Calu3 (cell line): ENCODE results near the gene HADHB. TPM values are rescaled to one million over a fixed set of nuclear protein-coding genes. Genes with fewer than 3 reads are reported as not detected.
"Not testable (repeated sequence)": the region's sequence is repeated elsewhere in the genome, so short reads cannot be mapped to it uniquely, and the experiment has no call there.

Experiments used
- BruUV-seq: library from RNA; stranded (reverse); fragments of 400-500 nt; replicated peaks from 2 replicates; lab custom pipeline; 2021; lab: Mats Ljungman, UMichigan
- CTCF ChIA-PET: fragments of 300-600 bp; sonication (Branson Sonifier 250); formaldehyde crosslinking; loops from one replicate; lab custom pipeline; 2022; ENCODE audit warnings: antibody characterized with exemption; lab: Charles Lee
- DNase-seq: peaks from one replicate; pipeline ENCODE4 v3.0.0; 2022
- H3K27ac Mint-ChIP-seq: one replicate; pipeline ENCODE4 v1.8.0; 2022; ENCODE audit warnings: mixed read lengths; ENCODE audit not compliant: unreplicated experiment
- H3K27me3 Mint-ChIP-seq: one replicate; pipeline ENCODE4 v1.8.0; 2022; ENCODE audit warnings: mixed read lengths; ENCODE audit not compliant: unreplicated experiment
- H3K36me3 Mint-ChIP-seq: one replicate; pipeline ENCODE4 v1.8.0; 2022; ENCODE audit warnings: mild to moderate bottlenecking, moderate library complexity, mixed read lengths; ENCODE audit not compliant: insufficient read depth, unreplicated experiment
- H3K4me1 Mint-ChIP-seq: one replicate; pipeline ENCODE4 v1.8.0; 2022; ENCODE audit warnings: mild to moderate bottlenecking, low read depth, mixed read lengths; ENCODE audit not compliant: unreplicated experiment
- H3K4me3 Mint-ChIP-seq: one replicate; pipeline ENCODE4 v1.8.0; 2022; ENCODE audit warnings: mild to moderate bottlenecking, low read depth, moderate library complexity, mixed read lengths; ENCODE audit not compliant: unreplicated experiment
- H3K9me3 Mint-ChIP-seq: one replicate; pipeline ENCODE4 v1.8.0; 2022; ENCODE audit warnings: low read depth, mixed read lengths; ENCODE audit not compliant: unreplicated experiment
- intact Hi-C: fragments of 100-400 bp; cut with micrococcal nuclease; formaldehyde crosslinking; loops from one replicate; pipeline ENCODE4 v1.10.0; 2022; ENCODE audit not compliant: unreplicated experiment
- total RNA-seq: library from RNA; stranded (reverse); gene quantifications from 2 replicates; pipeline ENCODE4 v1.2.3, GENCODE V29; 2022
- TF ChIP-seq, protein P1 (sequence below): fragments of 200-600 bp; IDR thresholded peaks from one replicate; pipeline ENCODE4 v1.8.0; 2022; ENCODE audit warnings: antibody characterized with exemption; ENCODE audit not compliant: unreplicated experiment

Gene HADHB
- total RNA-seq, 1 experiment from 2014 or later, result 84.4 TPM

DNA sequence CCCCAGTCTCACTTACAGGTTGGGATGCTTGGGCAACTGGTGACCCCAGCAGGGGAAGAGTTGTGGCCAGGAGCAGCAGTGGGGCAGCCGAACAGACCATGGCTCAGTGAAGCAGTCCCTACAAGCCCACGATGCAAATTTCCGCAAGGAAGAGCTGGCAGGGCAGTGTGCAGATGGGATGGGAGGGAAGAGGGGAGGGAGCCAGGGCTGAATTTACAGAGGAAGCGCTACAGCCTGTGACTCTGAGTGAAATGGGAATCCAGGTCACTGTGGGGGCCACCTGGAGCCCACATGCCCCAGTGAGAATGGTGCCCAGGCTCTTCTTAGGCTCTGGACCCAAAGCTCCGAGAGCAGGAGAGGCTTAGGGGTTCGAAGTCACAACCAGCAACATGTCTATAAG, 74.2 kb downstream of the HADHB start:
- H3K4me3 Mint-ChIP-seq, result no peak overlapping the region
- CTCF ChIA-PET, result no interaction called here
- TF ChIP-seq, protein P1, sequence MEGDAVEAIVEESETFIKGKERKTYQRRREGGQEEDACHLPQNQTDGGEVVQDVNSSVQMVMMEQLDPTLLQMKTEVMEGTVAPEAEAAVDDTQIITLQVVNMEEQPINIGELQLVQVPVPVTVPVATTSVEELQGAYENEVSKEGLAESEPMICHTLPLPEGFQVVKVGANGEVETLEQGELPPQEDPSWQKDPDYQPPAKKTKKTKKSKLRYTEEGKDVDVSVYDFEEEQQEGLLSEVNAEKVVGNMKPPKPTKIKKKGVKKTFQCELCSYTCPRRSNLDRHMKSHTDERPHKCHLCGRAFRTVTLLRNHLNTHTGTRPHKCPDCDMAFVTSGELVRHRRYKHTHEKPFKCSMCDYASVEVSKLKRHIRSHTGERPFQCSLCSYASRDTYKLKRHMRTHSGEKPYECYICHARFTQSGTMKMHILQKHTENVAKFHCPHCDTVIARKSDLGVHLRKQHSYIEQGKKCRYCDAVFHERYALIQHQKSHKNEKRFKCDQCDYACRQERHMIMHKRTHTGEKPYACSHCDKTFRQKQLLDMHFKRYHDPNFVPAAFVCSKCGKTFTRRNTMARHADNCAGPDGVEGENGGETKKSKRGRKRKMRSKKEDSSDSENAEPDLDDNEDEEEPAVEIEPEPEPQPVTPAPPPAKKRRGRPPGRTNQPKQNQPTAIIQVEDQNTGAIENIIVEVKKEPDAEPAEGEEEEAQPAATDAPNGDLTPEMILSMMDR, result no peak
- H3K27ac Mint-ChIP-seq, result no peak overlapping the region
- no peaks in the 10 kb centered on the region for H3K9me3 Mint-ChIP-seq
- H3K27me3 Mint-ChIP-seq, result peaks cover 47% of the 10 kb centered on the region
- BruUV-seq, result no TSS peak
- no peaks in the 10 kb centered on the region for H3K4me1 Mint-ChIP-seq
- DNase-seq, result no peak
- intact Hi-C loops, result loop anchor here (5.0 kb wide), 1 partner anchor 148 kb away; no protein-coding TSS in a partner anchor
- H3K36me3 Mint-ChIP-seq, result no peaks in the 10 kb centered on the region

DNA sequence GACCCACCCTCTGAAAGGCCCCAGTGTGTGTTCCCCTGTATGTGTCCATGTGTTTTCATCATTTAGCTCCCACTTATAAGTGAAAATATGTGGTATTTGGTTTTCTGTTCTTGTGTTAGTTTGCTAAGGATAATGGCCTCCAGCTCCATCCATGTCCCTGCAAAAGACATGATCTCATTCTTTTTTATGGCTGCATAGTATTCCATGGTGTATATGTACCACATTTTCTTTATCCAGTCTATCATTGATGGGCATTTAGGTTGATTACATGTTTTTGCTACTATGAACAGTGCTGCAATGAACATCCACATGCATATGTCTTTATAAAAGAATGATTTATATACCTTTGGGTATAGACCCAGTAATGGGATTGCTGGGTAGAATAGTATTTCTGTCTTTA, 79.7 kb downstream of the HADHB start:
- H3K27me3 Mint-ChIP-seq, H3K4me1 Mint-ChIP-seq, intact Hi-C loops, BruUV-seq, CTCF ChIA-PET, H3K36me3 Mint-ChIP-seq, H3K4me3 Mint-ChIP-seq, DNase-seq, H3K9me3 Mint-ChIP-seq, H3K27ac Mint-ChIP-seq: not testable (repeated sequence)

DNA sequence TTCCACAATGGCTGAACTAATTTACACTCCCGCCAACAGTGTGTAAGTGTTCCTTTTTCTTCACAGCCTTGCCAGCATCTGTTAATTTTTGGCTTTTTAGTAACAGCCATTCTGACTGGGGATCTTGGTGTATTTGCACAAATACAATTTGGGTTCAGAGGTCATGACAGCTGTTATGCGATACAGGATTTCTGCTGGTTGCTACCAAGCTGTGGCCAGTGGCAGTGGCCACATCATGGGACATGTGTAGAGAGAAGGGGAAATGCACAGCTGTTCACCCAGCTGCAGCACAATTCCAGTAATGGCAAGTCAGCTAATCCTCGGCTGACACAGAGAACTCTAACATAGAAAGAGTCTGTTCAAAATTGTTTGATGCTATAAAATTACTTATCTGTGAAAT, 80.2 kb downstream of the HADHB start:
- no peaks in the 10 kb centered on the region for H3K36me3 Mint-ChIP-seq
- H3K9me3 Mint-ChIP-seq, result no peaks in the 10 kb centered on the region
- no peak for DNase-seq
- TF ChIP-seq, protein P1, result no peak
- intact Hi-C loops, result no loop called here
- H3K4me1 Mint-ChIP-seq, result peaks cover 4% of the 10 kb centered on the region
- BruUV-seq, result no TSS peak
- CTCF ChIA-PET, result interaction anchor here (0.5 to 0.6 kb wide), 2 partner anchors 272 to 494 kb away, joined by 3 read pairs; no protein-coding TSS in a partner anchor
- no peak overlapping the region for H3K4me3 Mint-ChIP-seq
- no peak overlapping the region for H3K27ac Mint-ChIP-seq
- H3K27me3 Mint-ChIP-seq, result no peaks in the 10 kb centered on the region

DNA sequence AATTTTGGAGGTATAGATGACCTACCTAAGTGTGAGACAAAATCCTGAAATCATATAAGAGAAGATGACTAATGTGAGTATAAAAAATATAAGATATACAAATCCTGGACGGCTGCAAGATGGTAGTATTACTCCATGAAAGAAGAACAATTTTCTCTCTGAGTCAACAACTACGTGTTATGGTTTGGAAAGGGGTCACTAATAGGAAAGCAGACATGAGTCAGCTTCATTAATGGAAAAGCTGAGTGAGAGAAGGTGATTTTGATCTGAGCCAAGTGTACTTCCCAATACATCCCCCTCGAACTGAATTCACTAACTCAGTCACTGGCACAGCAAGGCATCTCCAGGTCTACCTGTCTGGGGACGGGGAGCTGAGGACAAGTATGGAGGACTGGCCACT, 81.1 kb downstream of the HADHB start:
- intact Hi-C loops, result no loop called here

DNA sequence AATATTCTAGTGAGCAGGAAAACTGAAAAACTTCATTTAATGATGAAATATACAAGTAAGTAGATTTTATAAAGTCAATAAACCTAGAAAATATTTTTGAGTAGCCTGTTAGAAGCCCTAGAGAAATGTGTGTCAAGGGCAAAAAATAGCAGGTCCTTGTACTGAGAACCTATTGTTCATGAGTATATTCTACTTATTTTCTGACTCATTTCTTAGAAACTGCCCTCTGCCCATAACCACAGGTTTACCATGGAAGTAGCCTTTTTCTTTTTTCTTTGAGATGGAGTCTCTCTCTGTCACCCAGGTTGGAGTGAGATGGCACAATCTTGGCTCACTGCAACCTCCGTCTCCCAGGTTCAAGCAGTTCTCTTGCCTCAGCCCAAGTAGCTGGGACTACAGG, 81.8 kb downstream of the HADHB start:
- Mint-ChIP-seq H3K27ac (no peak overlapping the region), H3K9me3 (no peaks in the 10 kb centered on the region), H3K4me1 (peaks cover 10% of the 10 kb centered on the region), H3K4me3 (no peak overlapping the region), H3K27me3 (no peaks in the 10 kb centered on the region), H3K36me3 (no peaks in the 10 kb centered on the region)
- no peak for DNase-seq
- TF ChIP-seq, protein P1, result no peak
- intact Hi-C loops, result no loop called here
- no TSS peak for BruUV-seq
- CTCF ChIA-PET, result interaction anchor here (0.9 kb wide), 2 partner anchors 13 to 370 kb away, joined by 3 to 5 read pairs; no protein-coding TSS in a partner anchor

More for the DNA sequence above, 81.1 kb downstream of the HADHB start:
- DNase-seq, result no peak
- Mint-ChIP-seq H3K9me3 (no peaks in the 10 kb centered on the region), H3K27me3 (no peaks in the 10 kb centered on the region), H3K4me3 (no peak overlapping the region), H3K36me3 (no peaks in the 10 kb centered on the region), H3K27ac (no peak overlapping the region), H3K4me1 (peaks cover 10% of the 10 kb centered on the region)
- TF ChIP-seq, protein P1, result no peak
- BruUV-seq, result no TSS peak
- CTCF ChIA-PET, result interaction anchor here (0.9 kb wide), 1 partner anchor 14 kb away, joined by 5 read pairs; no protein-coding TSS in a partner anchor
